ENCODE measurements around the gene SYT1. TPM values are rescaled to one million over a fixed set of nuclear protein-coding genes. Genes with fewer than 3 reads are reported as not detected.

The SYT1 gene
- polyA plus RNA-seq, 2 donors = 0.04 to 0.09 TPM

DNA sequence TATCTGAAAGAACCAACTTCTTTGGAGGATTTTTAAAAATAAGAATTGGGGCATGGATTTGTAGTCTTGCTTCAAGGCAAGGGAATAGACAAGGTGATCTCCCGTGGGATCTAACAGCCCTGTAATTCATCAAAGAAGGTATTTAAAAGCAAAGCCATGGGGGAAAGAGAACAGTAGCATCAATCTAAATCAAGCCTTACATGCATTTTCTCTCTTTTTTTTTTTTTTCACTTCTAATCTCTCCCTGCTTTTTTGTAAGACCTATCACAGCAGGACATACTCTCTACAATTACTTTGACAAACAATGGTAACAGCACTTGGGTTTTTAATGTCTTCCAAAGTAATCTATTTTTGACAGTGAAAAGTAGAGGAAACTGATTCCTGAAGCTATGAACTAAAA lies 458.3 kb downstream of the SYT1 start:
- H3K9me3 ChIP-seq (ENCODE audit: control insufficient read depth in 2 of 2, insufficient read depth in 1 of 2, low read depth in 1 of 2, low read length in 1 of 2) = no peaks in the 10 kb centered on the region
- no peak overlapping the region for H3K4me3 ChIP-seq (ENCODE audit: low read depth in 1 of 2, low read length in 2 of 2)
- no peaks in the 10 kb centered on the region for H3K4me1 ChIP-seq (ENCODE audit: control insufficient read depth in 2 of 2, insufficient read depth in 2 of 2, low read length in 1 of 2)
- H3K36me3 ChIP-seq (ENCODE audit: control insufficient read depth in 2 of 2, insufficient read depth in 2 of 2, low read length in 1 of 2) = no peaks in the 10 kb centered on the region
- WGBS, 2 donors = 78 to 79% methylated on average over 1 of the region's 1 CpG
- H3K27ac ChIP-seq (ENCODE audit: low read depth in 2 of 2, low read length in 1 of 2) = no peak overlapping the region
- no peaks in the 10 kb centered on the region for H3K27me3 ChIP-seq (ENCODE audit: control insufficient read depth in 1 of 2, insufficient read depth in 2 of 2, low read length in 2 of 2)

DNA sequence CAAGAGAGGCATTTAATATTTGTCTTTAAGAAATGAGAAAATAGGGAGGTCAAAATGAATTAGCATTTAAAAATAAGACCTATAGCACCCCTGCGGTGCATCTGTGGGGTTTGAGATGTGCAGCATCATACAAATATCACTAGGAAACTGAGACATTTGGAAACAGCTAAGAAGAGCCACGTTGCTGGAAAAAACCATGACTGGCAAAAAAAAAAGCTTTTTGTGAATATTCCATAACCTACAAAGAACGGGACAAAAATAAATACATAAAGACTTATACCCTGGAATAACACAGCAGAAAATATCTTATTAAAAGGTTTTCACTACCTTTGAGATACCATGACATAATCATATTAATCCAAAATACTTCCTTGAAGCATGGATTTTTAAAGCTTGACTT lies 460.0 kb downstream of the SYT1 start:
- no peak overlapping the region for H3K27ac ChIP-seq (ENCODE audit: low read depth in 2 of 2, low read length in 1 of 2)
- H3K27me3 ChIP-seq (ENCODE audit: control insufficient read depth in 1 of 2, insufficient read depth in 2 of 2, low read length in 2 of 2) = no peaks in the 10 kb centered on the region
- no peaks in the 10 kb centered on the region for H3K9me3 ChIP-seq (ENCODE audit: control insufficient read depth in 2 of 2, insufficient read depth in 1 of 2, low read depth in 1 of 2, low read length in 1 of 2)
- no peak overlapping the region for H3K4me3 ChIP-seq (ENCODE audit: low read depth in 1 of 2, low read length in 2 of 2)
- 72 to 74% methylated on average over 3 of the region's 3 CpGs for WGBS, 2 donors
- no peaks in the 10 kb centered on the region for H3K36me3 ChIP-seq (ENCODE audit: control insufficient read depth in 2 of 2, insufficient read depth in 2 of 2, low read length in 1 of 2)
- H3K4me1 ChIP-seq (ENCODE audit: control insufficient read depth in 2 of 2, insufficient read depth in 2 of 2, low read length in 1 of 2) = no peaks in the 10 kb centered on the region

DNA sequence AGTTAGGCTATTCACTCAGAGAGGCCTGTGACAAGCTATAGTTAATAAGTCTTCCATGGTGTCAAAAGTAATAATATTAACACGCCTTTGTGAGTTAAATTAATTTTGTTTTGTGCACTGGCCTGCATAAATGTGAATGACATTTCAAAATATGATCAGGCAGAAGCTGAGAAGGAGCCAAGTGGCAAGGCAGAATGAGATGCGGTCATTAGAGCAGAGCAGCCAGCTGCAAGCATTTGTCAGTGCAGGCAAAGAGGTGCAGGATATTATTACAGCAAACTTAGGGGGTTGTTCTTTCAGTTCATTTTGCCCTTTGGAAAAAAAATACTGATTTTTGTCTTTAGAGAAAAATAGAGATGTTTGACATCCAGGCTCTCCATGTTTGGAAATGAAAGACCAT lies 461.6 kb downstream of the SYT1 start:
- Histone ChIP-seq H3K9me3 (ENCODE audit: control insufficient read depth in 2 of 2, insufficient read depth in 1 of 2, low read depth in 1 of 2, low read length in 1 of 2) (no peaks in the 10 kb centered on the region), H3K27me3 (ENCODE audit: control insufficient read depth in 1 of 2, insufficient read depth in 2 of 2, low read length in 2 of 2) (no peaks in the 10 kb centered on the region), H3K27ac (ENCODE audit: low read depth in 2 of 2, low read length in 1 of 2) (no peak overlapping the region), H3K36me3 (ENCODE audit: control insufficient read depth in 2 of 2, insufficient read depth in 2 of 2, low read length in 1 of 2) (no peaks in the 10 kb centered on the region), H3K4me1 (ENCODE audit: control insufficient read depth in 2 of 2, insufficient read depth in 2 of 2, low read length in 1 of 2) (no peaks in the 10 kb centered on the region), H3K4me3 (ENCODE audit: low read depth in 1 of 2, low read length in 2 of 2) (no peak overlapping the region)
- WGBS, 2 donors = 63 to 76% methylated on average over 2 of the region's 2 CpGs

DNA sequence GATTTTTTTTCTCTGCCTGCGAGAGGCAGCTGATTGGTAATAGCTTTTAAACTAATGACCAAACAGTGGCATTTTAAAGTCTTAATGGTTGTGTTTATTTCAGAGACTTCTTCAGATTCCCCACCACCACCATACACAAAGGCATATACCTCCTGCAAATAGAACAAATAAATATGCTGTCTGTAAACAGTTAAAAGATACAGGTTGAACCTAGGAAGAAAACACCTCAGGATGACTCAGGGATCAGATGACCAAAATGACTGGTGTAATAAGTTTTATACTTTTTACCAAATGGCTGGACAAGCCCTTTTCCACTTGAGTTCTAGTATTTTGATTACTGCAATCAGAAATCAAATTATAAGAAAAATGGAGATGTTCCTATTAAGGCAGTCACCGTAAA lies 462.1 kb downstream of the SYT1 start:
- Histone ChIP-seq H3K36me3 (ENCODE audit: control insufficient read depth in 2 of 2, insufficient read depth in 2 of 2, low read length in 1 of 2) (no peaks in the 10 kb centered on the region), H3K27ac (ENCODE audit: low read depth in 2 of 2, low read length in 1 of 2) (no peak overlapping the region), H3K9me3 (ENCODE audit: control insufficient read depth in 2 of 2, insufficient read depth in 1 of 2, low read depth in 1 of 2, low read length in 1 of 2) (no peaks in the 10 kb centered on the region), H3K4me3 (ENCODE audit: low read depth in 1 of 2, low read length in 2 of 2) (no peak overlapping the region), H3K27me3 (ENCODE audit: control insufficient read depth in 1 of 2, insufficient read depth in 2 of 2, low read length in 2 of 2) (no peaks in the 10 kb centered on the region), H3K4me1 (ENCODE audit: control insufficient read depth in 2 of 2, insufficient read depth in 2 of 2, low read length in 1 of 2) (no peaks in the 10 kb centered on the region)
- WGBS, 2 donors = 88 to 90% methylated on average over 2 of the region's 2 CpGs

DNA sequence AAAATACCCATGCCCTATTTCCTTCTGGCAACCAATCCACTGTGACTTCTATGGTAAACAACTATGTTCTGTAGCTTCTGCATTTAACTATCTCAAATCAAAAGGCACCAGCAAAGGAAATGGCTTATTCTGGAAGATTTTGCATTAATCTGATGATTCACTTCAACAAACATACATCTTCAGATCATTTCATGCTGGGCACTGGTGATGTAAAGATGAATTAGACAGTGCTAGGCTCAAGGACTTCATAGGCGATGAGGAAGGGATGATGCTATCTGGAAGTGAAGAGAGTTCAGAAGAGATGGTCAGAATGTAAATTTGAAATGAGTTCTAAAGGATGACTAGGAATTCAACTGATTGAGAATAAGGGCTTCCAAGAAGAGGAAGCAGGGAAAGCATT lies 462.9 kb downstream of the SYT1 start:
- H3K9me3 ChIP-seq (ENCODE audit: control insufficient read depth in 2 of 2, insufficient read depth in 1 of 2, low read depth in 1 of 2, low read length in 1 of 2) = no peaks in the 10 kb centered on the region
- no peak overlapping the region for H3K4me3 ChIP-seq (ENCODE audit: low read depth in 1 of 2, low read length in 2 of 2)
- H3K27ac ChIP-seq (ENCODE audit: low read depth in 2 of 2, low read length in 1 of 2) = no peak overlapping the region
- 84 to 98% methylated on average over 1 of the region's 1 CpG for WGBS, 2 donors
- no peaks in the 10 kb centered on the region for H3K27me3 ChIP-seq (ENCODE audit: control insufficient read depth in 1 of 2, insufficient read depth in 2 of 2, low read length in 2 of 2)
- no peaks in the 10 kb centered on the region for H3K4me1 ChIP-seq (ENCODE audit: control insufficient read depth in 2 of 2, insufficient read depth in 2 of 2, low read length in 1 of 2)
- no peaks in the 10 kb centered on the region for H3K36me3 ChIP-seq (ENCODE audit: control insufficient read depth in 2 of 2, insufficient read depth in 2 of 2, low read length in 1 of 2)

DNA sequence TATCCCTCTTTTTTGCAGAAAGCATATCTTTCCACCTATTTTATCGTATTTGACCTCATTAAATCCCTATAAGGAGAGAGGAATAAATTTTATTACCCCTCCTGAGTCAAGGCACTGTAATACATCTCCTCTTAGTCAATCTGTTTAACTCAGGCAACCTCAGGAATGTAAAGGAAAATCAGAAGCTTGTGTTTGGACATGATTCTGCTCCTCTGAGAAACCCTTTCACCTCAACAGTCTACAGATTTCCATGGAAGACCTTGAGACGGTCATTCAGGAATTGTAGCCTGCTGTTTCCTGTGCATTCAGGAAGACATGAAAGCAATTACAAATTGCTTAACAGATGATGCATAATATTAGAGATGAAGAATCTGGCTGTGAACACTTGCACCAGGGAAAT lies 465.4 kb downstream of the SYT1 start:
- no peaks in the 10 kb centered on the region for H3K4me1 ChIP-seq (ENCODE audit: control insufficient read depth in 2 of 2, insufficient read depth in 2 of 2, low read length in 1 of 2)
- no peaks in the 10 kb centered on the region for H3K9me3 ChIP-seq (ENCODE audit: control insufficient read depth in 2 of 2, insufficient read depth in 1 of 2, low read depth in 1 of 2, low read length in 1 of 2)
- no peaks in the 10 kb centered on the region for H3K27me3 ChIP-seq (ENCODE audit: control insufficient read depth in 1 of 2, insufficient read depth in 2 of 2, low read length in 2 of 2)
- H3K36me3 ChIP-seq (ENCODE audit: control insufficient read depth in 2 of 2, insufficient read depth in 2 of 2, low read length in 1 of 2) = no peaks in the 10 kb centered on the region
- no peak overlapping the region for H3K4me3 ChIP-seq (ENCODE audit: low read depth in 1 of 2, low read length in 2 of 2)
- 81 to 86% methylated on average over 2 of the region's 2 CpGs for WGBS, 2 donors
- H3K27ac ChIP-seq (ENCODE audit: low read depth in 2 of 2, low read length in 1 of 2) = no peak overlapping the region

DNA sequence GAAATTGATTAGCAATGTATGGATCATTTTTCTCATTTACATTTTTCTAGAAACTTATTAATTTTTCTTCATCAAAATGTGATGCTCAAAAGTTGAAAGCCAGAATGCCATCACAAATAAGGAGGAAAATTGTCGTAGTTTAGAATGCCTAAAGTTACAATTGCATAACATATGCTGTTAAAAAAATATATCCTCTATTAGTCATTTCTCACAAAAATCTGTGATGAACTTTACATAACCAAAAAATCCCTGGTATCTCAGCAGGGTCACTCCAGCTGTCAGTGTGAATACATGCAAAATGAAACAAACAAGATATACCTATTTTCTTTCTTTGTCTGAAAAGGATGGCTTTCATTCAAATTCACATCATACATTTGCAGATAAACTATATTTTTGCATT lies 467.3 kb downstream of the SYT1 start:
- Histone ChIP-seq H3K4me1 (ENCODE audit: control insufficient read depth in 2 of 2, insufficient read depth in 2 of 2, low read length in 1 of 2) (no peaks in the 10 kb centered on the region), H3K27me3 (ENCODE audit: control insufficient read depth in 1 of 2, insufficient read depth in 2 of 2, low read length in 2 of 2) (no peaks in the 10 kb centered on the region), H3K27ac (ENCODE audit: low read depth in 2 of 2, low read length in 1 of 2) (no peak overlapping the region), H3K4me3 (ENCODE audit: low read depth in 1 of 2, low read length in 2 of 2) (no peak overlapping the region), H3K36me3 (ENCODE audit: control insufficient read depth in 2 of 2, insufficient read depth in 2 of 2, low read length in 1 of 2) (no peaks in the 10 kb centered on the region), H3K9me3 (ENCODE audit: control insufficient read depth in 2 of 2, insufficient read depth in 1 of 2, low read depth in 1 of 2, low read length in 1 of 2) (no peaks in the 10 kb centered on the region)
- 87 to 92% methylated on average over 1 of the region's 1 CpG for WGBS, 2 donors

DNA sequence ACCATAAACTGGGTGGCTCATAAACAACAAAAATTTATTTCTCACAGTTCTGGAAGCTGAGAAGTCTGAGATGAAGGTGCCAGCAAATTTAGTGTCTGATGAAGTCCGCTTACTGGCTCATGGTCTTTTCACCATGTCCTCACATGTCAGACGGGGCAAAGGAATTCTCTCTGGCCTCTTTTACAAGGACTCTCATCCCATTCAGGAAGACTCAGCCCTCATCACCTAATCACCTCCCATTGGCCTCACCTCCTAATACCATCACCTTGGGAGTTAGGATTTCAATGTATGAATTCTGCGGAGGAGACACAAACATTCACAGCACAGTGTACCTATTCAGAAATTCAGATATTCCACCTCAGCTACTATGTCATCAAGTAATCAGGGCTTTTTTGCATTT lies 468.6 kb downstream of the SYT1 start:
- H3K9me3 ChIP-seq (ENCODE audit: control insufficient read depth in 2 of 2, insufficient read depth in 1 of 2, low read depth in 1 of 2, low read length in 1 of 2) = no peaks in the 10 kb centered on the region
- H3K27me3 ChIP-seq (ENCODE audit: control insufficient read depth in 1 of 2, insufficient read depth in 2 of 2, low read length in 2 of 2) = no peaks in the 10 kb centered on the region
- no peaks in the 10 kb centered on the region for H3K36me3 ChIP-seq (ENCODE audit: control insufficient read depth in 2 of 2, insufficient read depth in 2 of 2, low read length in 1 of 2)
- no peak overlapping the region for H3K4me3 ChIP-seq (ENCODE audit: low read depth in 1 of 2, low read length in 2 of 2)
- H3K27ac ChIP-seq (ENCODE audit: low read depth in 2 of 2, low read length in 1 of 2) = no peak overlapping the region
- no peaks in the 10 kb centered on the region for H3K4me1 ChIP-seq (ENCODE audit: control insufficient read depth in 2 of 2, insufficient read depth in 2 of 2, low read length in 1 of 2)
- 86 to 90% methylated on average over 3 of the region's 3 CpGs for WGBS, 2 donors

DNA sequence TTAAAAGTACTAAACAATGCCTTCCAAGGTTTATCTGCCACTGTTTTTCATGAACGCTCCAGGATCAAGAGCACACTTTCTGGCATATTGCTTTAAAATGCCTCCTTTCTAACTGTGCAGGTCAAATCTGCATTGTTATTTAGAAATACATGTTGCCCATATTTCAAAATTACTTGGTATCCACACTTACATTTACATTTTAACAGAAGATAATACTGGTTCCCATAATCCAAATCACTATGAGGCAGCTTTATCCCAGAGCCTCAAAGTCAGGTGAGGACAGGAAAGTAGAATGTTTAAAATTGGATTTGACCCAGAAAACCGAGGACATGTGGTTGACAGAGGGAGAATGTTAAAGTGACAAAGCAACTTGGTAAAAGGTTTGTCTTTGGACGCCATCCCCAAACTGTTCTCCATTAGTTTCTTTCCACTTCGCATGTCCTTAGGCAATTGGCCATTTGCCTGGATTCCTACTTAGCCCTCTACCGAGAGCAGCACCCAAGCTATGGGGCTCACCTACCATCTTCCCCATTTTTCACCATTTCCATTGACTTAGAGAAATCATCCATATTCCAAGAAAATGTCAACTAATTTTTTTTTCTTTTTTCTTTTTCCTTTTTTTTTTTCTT lies 473.2 kb downstream of the SYT1 start:
- H3K27ac ChIP-seq (ENCODE audit: low read depth in 2 of 2, low read length in 1 of 2) = no peak overlapping the region

More for the DNA sequence above, 473.2 kb downstream of the SYT1 start:
- Histone ChIP-seq H3K9me3 (ENCODE audit: control insufficient read depth in 2 of 2, insufficient read depth in 1 of 2, low read depth in 1 of 2, low read length in 1 of 2) (no peaks in the 10 kb centered on the region), H3K36me3 (ENCODE audit: control insufficient read depth in 2 of 2, insufficient read depth in 2 of 2, low read length in 1 of 2) (no peaks in the 10 kb centered on the region), H3K4me1 (ENCODE audit: control insufficient read depth in 2 of 2, insufficient read depth in 2 of 2, low read length in 1 of 2) (no peaks in the 10 kb centered on the region), H3K4me3 (ENCODE audit: low read depth in 1 of 2, low read length in 2 of 2) (no peak overlapping the region), H3K27me3 (ENCODE audit: control insufficient read depth in 1 of 2, insufficient read depth in 2 of 2, low read length in 2 of 2) (no peaks in the 10 kb centered on the region)
- 66 to 69% methylated on average over 5 of the region's 5 CpGs for WGBS, 2 donors

All from esophagus (tissue), 2 donors.